ENCODE data around the gene EYA3.

Gene EYA3

DNA sequence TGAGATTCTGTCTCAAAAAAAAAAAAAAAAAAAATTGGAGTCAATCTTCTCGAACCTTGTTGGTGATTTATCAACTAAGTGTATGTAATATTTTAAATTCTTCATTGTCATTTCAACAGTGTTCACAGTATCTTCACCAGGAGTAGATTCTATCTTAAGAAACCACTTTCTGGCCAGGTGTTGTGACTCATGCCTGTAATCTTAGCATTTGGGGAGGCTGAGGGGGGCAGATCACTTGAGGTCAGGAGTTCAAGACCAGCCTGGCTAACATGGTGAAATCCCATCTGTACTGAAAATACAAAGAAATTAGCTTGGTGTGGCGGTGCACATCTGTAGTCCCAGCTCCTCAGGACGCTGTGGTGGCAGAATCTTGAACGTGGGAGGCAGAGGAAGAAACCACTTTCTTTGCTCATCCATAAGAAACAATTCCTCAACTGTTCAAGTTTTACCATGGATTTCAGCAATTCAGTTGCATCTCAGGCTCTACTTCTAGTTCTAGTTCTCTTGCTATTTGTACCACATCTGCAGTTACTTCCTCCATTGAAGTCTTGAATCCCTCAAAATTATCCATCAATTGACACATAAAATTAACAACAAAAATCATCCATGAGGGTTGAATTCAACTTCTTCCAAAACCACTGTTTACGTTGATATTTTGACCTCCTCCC is 30.4 kb upstream of the EYA3 start:
- Histone ChIP-seq H3K9me2 (replicated peaks; ENCODE audit: control insufficient read depth, low read length) (no peaks in the 10 kb centered on the region), H4K20me1 (ENCODE audit: control insufficient read depth, insufficient read depth, low read depth, low read length) (no peaks in the 10 kb centered on the region), H3F3A (ENCODE audit: control insufficient read depth, insufficient read depth) (no peaks in the 10 kb centered on the region), H3K4me3 (ENCODE audit: low read length) (no peak overlapping the region), H3K27me3 (ENCODE audit: control insufficient read depth, low read length) (no peaks in the 10 kb centered on the region), H3K36me3 (ENCODE audit: control insufficient read depth, low read length) (no peaks in the 10 kb centered on the region), H3K4me2 (ENCODE audit: low read length) (no peak overlapping the region), H3K79me2 (ENCODE audit: control insufficient read depth, low read length) (no peaks in the 10 kb centered on the region), H3K9me3 (ENCODE audit: control insufficient read depth, insufficient read depth, low read length) (no peaks in the 10 kb centered on the region), H3K27ac (ENCODE audit: low read depth, low read length) (no peak overlapping the region), H3K4me1 (ENCODE audit: control insufficient read depth, low read length) (peaks cover 32% of the 10 kb centered on the region)
- no peak for TF ChIP-seq EZH2phosphoT487 (IDR thresholded peaks at IDR 0.05; ENCODE audit: borderline replicate concordance, low read length)
- TF ChIP-seq, protein P1, sequence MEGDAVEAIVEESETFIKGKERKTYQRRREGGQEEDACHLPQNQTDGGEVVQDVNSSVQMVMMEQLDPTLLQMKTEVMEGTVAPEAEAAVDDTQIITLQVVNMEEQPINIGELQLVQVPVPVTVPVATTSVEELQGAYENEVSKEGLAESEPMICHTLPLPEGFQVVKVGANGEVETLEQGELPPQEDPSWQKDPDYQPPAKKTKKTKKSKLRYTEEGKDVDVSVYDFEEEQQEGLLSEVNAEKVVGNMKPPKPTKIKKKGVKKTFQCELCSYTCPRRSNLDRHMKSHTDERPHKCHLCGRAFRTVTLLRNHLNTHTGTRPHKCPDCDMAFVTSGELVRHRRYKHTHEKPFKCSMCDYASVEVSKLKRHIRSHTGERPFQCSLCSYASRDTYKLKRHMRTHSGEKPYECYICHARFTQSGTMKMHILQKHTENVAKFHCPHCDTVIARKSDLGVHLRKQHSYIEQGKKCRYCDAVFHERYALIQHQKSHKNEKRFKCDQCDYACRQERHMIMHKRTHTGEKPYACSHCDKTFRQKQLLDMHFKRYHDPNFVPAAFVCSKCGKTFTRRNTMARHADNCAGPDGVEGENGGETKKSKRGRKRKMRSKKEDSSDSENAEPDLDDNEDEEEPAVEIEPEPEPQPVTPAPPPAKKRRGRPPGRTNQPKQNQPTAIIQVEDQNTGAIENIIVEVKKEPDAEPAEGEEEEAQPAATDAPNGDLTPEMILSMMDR (IDR thresholded peaks at IDR 0.05; ENCODE audit: low read depth, low read length, poor library complexity, severe bottlenecking) = no peak

DNA sequence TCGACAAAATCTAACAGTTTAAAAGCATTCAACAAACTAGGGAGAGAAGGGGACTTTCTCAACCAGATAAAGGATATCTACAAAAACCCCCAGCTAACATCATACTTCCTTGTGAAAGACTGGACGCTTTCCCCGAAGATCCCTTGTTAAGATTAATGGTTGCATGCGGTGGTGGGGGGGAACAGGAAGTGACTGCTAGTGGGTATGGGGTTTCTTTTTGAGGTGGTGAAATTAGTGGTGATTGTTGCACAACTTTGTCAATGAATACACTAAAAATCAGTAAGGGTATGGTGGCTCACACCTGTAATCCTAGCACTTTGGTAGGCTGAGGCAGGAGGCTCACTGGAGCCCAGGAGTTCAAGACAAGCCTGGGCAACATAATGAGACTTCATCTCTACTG is 26.9 kb upstream of the EYA3 start:
- Histone ChIP-seq H3K4me1 (ENCODE audit: control insufficient read depth, low read length) (peaks cover 31% of the 10 kb centered on the region), H3K27me3 (ENCODE audit: control insufficient read depth, low read length) (no peaks in the 10 kb centered on the region), H3K27ac (ENCODE audit: low read depth, low read length) (no peak overlapping the region), H3K9me3 (ENCODE audit: control insufficient read depth, insufficient read depth, low read length) (no peaks in the 10 kb centered on the region), H3K79me2 (ENCODE audit: control insufficient read depth, low read length) (no peaks in the 10 kb centered on the region), H3K9me2 (replicated peaks; ENCODE audit: control insufficient read depth, low read length) (no peaks in the 10 kb centered on the region), H3F3A (ENCODE audit: control insufficient read depth, insufficient read depth) (no peaks in the 10 kb centered on the region), H3K36me3 (ENCODE audit: control insufficient read depth, low read length) (no peaks in the 10 kb centered on the region), H3K4me2 (ENCODE audit: low read length) (0 out of 2 replicates have a peak overlapping the region, but pooled peaks have one; percentile 22), H4K20me1 (ENCODE audit: control insufficient read depth, insufficient read depth, low read depth, low read length) (no peaks in the 10 kb centered on the region), H3K4me3 (ENCODE audit: low read length) (no peak overlapping the region)
- TF ChIP-seq, protein P1 (IDR thresholded peaks at IDR 0.05; ENCODE audit: low read depth, low read length, poor library complexity, severe bottlenecking) = no peak
- TF ChIP-seq EZH2phosphoT487 (IDR thresholded peaks at IDR 0.05; ENCODE audit: borderline replicate concordance, low read length) = no peak

DNA sequence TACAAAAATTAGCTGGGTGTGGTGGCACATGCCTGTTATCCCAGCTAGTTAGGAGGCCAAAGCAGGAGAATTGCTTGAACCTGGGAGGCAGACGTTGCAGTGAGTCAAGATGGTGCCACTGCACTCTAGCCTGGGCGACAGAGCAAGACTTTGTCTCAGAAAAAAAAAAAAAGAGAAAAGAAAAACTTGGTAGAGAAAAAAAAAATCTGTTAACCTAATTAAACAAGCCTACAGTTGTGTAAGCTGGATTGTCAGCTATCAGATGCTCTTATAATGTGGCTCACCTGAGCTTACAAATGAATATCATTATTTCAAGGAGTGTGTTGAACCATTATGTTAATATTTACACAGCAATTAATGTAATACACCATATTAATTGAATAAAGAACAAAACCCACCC is 26.4 kb upstream of the EYA3 start:
- Histone ChIP-seq H3K9me3 (ENCODE audit: control insufficient read depth, insufficient read depth, low read length) (no peaks in the 10 kb centered on the region), H3K4me1 (ENCODE audit: control insufficient read depth, low read length) (peaks cover 31% of the 10 kb centered on the region), H3K79me2 (ENCODE audit: control insufficient read depth, low read length) (no peaks in the 10 kb centered on the region), H3F3A (ENCODE audit: control insufficient read depth, insufficient read depth) (no peaks in the 10 kb centered on the region), H4K20me1 (ENCODE audit: control insufficient read depth, insufficient read depth, low read depth, low read length) (no peaks in the 10 kb centered on the region), H3K27ac (ENCODE audit: low read depth, low read length) (no peak overlapping the region), H3K4me3 (ENCODE audit: low read length) (no peak overlapping the region), H3K36me3 (ENCODE audit: control insufficient read depth, low read length) (no peaks in the 10 kb centered on the region), H3K9me2 (replicated peaks; ENCODE audit: control insufficient read depth, low read length) (no peaks in the 10 kb centered on the region), H3K27me3 (ENCODE audit: control insufficient read depth, low read length) (no peaks in the 10 kb centered on the region), H3K4me2 (ENCODE audit: low read length) (0 out of 2 replicates have a peak overlapping the region, but pooled peaks have one; percentile 22)
- TF ChIP-seq, protein P1 (IDR thresholded peaks at IDR 0.05; ENCODE audit: low read depth, low read length, poor library complexity, severe bottlenecking) = no peak
- no peak for TF ChIP-seq EZH2phosphoT487 (IDR thresholded peaks at IDR 0.05; ENCODE audit: borderline replicate concordance, low read length)

Measured in DOHH2 (cell line).